Measurements from ENCODE around the gene ZC3HAV1L. TPM values are rescaled to one million over a fixed set of nuclear protein-coding genes. Genes with fewer than 3 reads are reported as not detected.
A peak's percentile ranks its signal among the peaks of the same experiment; 100 is the strongest.
"Not testable (repeated sequence)": the region's sequence is repeated elsewhere in the genome, so short reads cannot be mapped to it uniquely, and the experiment has no call there.

ZC3HAV1L gene
- total RNA-seq, 1 donor from 2014 or later, result 12.3 TPM

GRCh38 chr7:139078399-139078798, 42.6 kb upstream of the ZC3HAV1L start:
- Histone ChIP-seq H3K9ac (ENCODE audit: low read length) (no peak overlapping the region), H3K4me2 (ENCODE audit: low read length) (no peak overlapping the region), H4K20me1 (ENCODE audit: insufficient read depth, low read length) (no peaks in the 10 kb centered on the region), H3K36me3 (ENCODE audit: insufficient read depth, low read length) (peaks cover 7% of the 10 kb centered on the region), H3K4me1 (ENCODE audit: insufficient read depth, low read length) (no peaks in the 10 kb centered on the region), H2AFZ (ENCODE audit: low read depth, low read length) (no peak overlapping the region), H3K79me2 (ENCODE audit: insufficient read depth, low read length) (no peaks in the 10 kb centered on the region), H3K4me3 (ENCODE audit: insufficient read depth, low read depth, low read length) (no peak overlapping the region), H3K27me3 (ENCODE audit: insufficient read depth, low read length) (no peaks in the 10 kb centered on the region), H3K27ac (ENCODE audit: low read depth, low read length) (no peak overlapping the region), H3K9me3 (ENCODE audit: insufficient read depth, low read depth, low read length) (no peaks in the 10 kb centered on the region)
- no peak for FAIRE-seq
- no peaks in the 10 kb centered on the region for H3K27me3 Mint-ChIP-seq (ENCODE audit: low read depth, unreplicated experiment)
- H3K27ac Mint-ChIP-seq (ENCODE audit: unreplicated experiment), result peak overlapping the region; percentile 18
- H3K9me3 Mint-ChIP-seq (ENCODE audit: unreplicated experiment), result no peaks in the 10 kb centered on the region
- TF ChIP-seq CTCF (IDR thresholded peaks at IDR 0.05; ENCODE audit: insufficient read depth, low read depth, low read length), result no peak
- TF ChIP-seq EZH2 (IDR thresholded peaks at IDR 0.05; ENCODE audit: insufficient read depth, low read length), result no peak
- peaks cover 6% of the 10 kb centered on the region for H3K4me1 Mint-ChIP-seq (ENCODE audit: low read depth, unreplicated experiment)
- H3K36me3 Mint-ChIP-seq (ENCODE audit: low read depth, unreplicated experiment), result peaks cover 25% of the 10 kb centered on the region
- peak; percentile 20 for DNase-seq (ENCODE audit: low read depth)
- no peak overlapping the region for H3K4me3 Mint-ChIP-seq (ENCODE audit: unreplicated experiment)

- not testable (repeated sequence) for H3K36me3 ChIP-seq (ENCODE audit: insufficient read depth, low read length); DNase-seq (ENCODE audit: low read depth); H3K27me3 ChIP-seq (ENCODE audit: insufficient read depth, low read length); H4K20me1 ChIP-seq (ENCODE audit: insufficient read depth, low read length); H3K27ac ChIP-seq (ENCODE audit: low read depth, low read length); H3K4me1 Mint-ChIP-seq (ENCODE audit: low read depth, unreplicated experiment); H3K4me3 ChIP-seq (ENCODE audit: insufficient read depth, low read depth, low read length); H3K4me3 Mint-ChIP-seq (ENCODE audit: unreplicated experiment); H3K9me3 ChIP-seq (ENCODE audit: insufficient read depth, low read depth, low read length); H3K79me2 ChIP-seq (ENCODE audit: insufficient read depth, low read length); H3K4me1 ChIP-seq (ENCODE audit: insufficient read depth, low read length); H3K9me3 Mint-ChIP-seq (ENCODE audit: unreplicated experiment); FAIRE-seq; H3K9ac ChIP-seq (ENCODE audit: low read length); H3K4me2 ChIP-seq (ENCODE audit: low read length); H3K27me3 Mint-ChIP-seq (ENCODE audit: low read depth, unreplicated experiment); H2AFZ ChIP-seq (ENCODE audit: low read depth, low read length); H3K27ac Mint-ChIP-seq (ENCODE audit: unreplicated experiment)
- H3K36me3 Mint-ChIP-seq (ENCODE audit: low read depth, unreplicated experiment), result peaks cover 26% of the 10 kb centered on the region
Observed at GRCh38 chr7:139077706-139078105, 41.9 kb upstream of the ZC3HAV1L start.

GRCh38 chr7:139075871-139076686, 40.2 kb upstream of the ZC3HAV1L start:
- Histone ChIP-seq H3K4me3 (ENCODE audit: insufficient read depth, low read depth, low read length) (no peak overlapping the region), H3K79me2 (ENCODE audit: insufficient read depth, low read length) (no peaks in the 10 kb centered on the region), H3K36me3 (ENCODE audit: insufficient read depth, low read length) (peaks cover 11% of the 10 kb centered on the region), H3K27ac (ENCODE audit: low read depth, low read length) (no peak overlapping the region), H4K20me1 (ENCODE audit: insufficient read depth, low read length) (no peaks in the 10 kb centered on the region), H3K27me3 (ENCODE audit: insufficient read depth, low read length) (no peaks in the 10 kb centered on the region), H3K4me2 (ENCODE audit: low read length) (no peak overlapping the region), H3K9ac (ENCODE audit: low read length) (no peak overlapping the region), H3K4me1 (ENCODE audit: insufficient read depth, low read length) (no peaks in the 10 kb centered on the region), H2AFZ (ENCODE audit: low read depth, low read length) (no peak overlapping the region), H3K9me3 (ENCODE audit: insufficient read depth, low read depth, low read length) (no peaks in the 10 kb centered on the region)
- Mint-ChIP-seq H3K4me1 (ENCODE audit: low read depth, unreplicated experiment) (peaks cover 6% of the 10 kb centered on the region), H3K9me3 (ENCODE audit: unreplicated experiment) (no peaks in the 10 kb centered on the region), H3K27me3 (ENCODE audit: low read depth, unreplicated experiment) (no peaks in the 10 kb centered on the region), H3K27ac (ENCODE audit: unreplicated experiment) (peak overlapping the region; percentile 31), H3K4me3 (ENCODE audit: unreplicated experiment) (no peak overlapping the region), H3K36me3 (ENCODE audit: low read depth, unreplicated experiment) (peaks cover 33% of the 10 kb centered on the region)
- DNase-seq (ENCODE audit: low read depth) (no peak), FAIRE-seq (no peak)
- no peak for TF ChIP-seq EZH2 (IDR thresholded peaks at IDR 0.05; ENCODE audit: insufficient read depth, low read length)
